ENCODE data around the gene JPT1.
"Not testable (repeated sequence)": the region's sequence is repeated elsewhere in the genome, so short reads cannot be mapped to it uniquely, and the experiment has no call there.

Gene JPT1

GRCh38 chr17:75137762-75138161 lies 16.6 kb downstream of the JPT1 start:
- peaks cover 75% of the 10 kb centered on the region for H3K36me3 ChIP-seq (ENCODE audit: control insufficient read depth, insufficient read depth, low read length)
- WGBS, 2 experiments (ENCODE audit: insufficient coverage in 2 of 2) = 94 to 98% methylated on average over 5 to 8 of the region's 9 CpGs
- not testable (repeated sequence) for H3K9me3 ChIP-seq (ENCODE audit: control insufficient read depth, low read length); H3K27ac ChIP-seq (ENCODE audit: low read depth, low read length, severe bottlenecking); H3K4me3 ChIP-seq (ENCODE audit: extremely low read depth, insufficient read depth, low read length, poor library complexity, severe bottlenecking); H3K4me1 ChIP-seq (ENCODE audit: control insufficient read depth, insufficient read depth, low read length, poor library complexity, severe bottlenecking)

DNA sequence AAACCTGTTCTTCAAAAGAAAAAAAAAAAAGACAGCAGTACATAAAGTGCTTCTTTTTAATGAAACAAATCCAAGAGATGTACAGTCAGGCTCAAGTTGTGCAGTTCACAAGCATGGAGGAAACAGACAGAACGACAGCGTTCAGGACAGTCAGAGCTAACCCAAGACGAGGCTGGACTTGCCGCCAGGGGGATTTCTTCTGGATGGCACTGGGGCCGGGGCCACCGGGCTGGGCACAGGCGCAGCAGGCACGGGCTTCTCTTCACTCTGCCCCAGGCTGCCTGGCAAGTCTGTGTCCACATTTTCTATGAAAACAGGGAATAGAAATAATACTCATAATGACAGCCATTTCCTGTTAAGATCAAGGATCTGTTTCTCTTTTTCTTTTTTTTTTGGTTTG lies 18.4 kb downstream of the JPT1 start:
- peak overlapping the region; percentile 29 for H3K27ac ChIP-seq (ENCODE audit: low read depth, low read length, severe bottlenecking)
- 94 to 97% methylated on average over 4 to 8 of the region's 8 CpGs for WGBS, 2 experiments (ENCODE audit: insufficient coverage in 2 of 2)
- peaks cover 59% of the 10 kb centered on the region for H3K36me3 ChIP-seq (ENCODE audit: control insufficient read depth, insufficient read depth, low read length)

DNA sequence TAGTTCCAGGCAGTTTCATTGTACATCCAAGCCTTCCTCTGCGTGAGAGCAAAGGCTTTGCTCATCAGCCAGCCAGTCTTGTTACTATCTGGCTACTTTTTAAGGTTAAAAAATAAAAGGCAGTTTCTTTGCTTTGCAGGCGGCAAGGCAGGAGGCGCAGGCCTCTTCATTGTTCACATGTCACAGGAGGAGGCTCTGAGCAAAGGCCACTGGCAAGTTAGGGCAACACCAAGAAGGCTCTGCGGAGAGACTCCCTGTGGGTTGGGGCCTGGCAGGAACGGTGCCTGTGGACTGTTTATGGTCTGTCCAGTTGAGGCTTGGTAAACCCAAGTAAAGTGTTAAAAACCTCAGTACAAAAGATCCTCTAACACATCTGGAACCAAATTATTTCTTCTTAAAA lies 18.9 kb downstream of the JPT1 start:
- Histone ChIP-seq H3K36me3 (ENCODE audit: control insufficient read depth, insufficient read depth, low read length) (peaks cover 56% of the 10 kb centered on the region), H3K4me3 (ENCODE audit: extremely low read depth, insufficient read depth, low read length, poor library complexity, severe bottlenecking) (no peak overlapping the region), H3K9me3 (ENCODE audit: control insufficient read depth, low read length) (no peaks in the 10 kb centered on the region), H3K27ac (ENCODE audit: low read depth, low read length, severe bottlenecking) (peak overlapping the region; percentile 36), H3K4me1 (ENCODE audit: control insufficient read depth, insufficient read depth, low read length, poor library complexity, severe bottlenecking) (peaks cover 7% of the 10 kb centered on the region)
- 97% methylated on average over 3 to 4 of the region's 5 CpGs for WGBS, 2 experiments (ENCODE audit: insufficient coverage in 2 of 2)

More for the DNA sequence above, 18.4 kb downstream of the JPT1 start:
- Histone ChIP-seq H3K4me3 (ENCODE audit: extremely low read depth, insufficient read depth, low read length, poor library complexity, severe bottlenecking) (no peak overlapping the region), H3K4me1 (ENCODE audit: control insufficient read depth, insufficient read depth, low read length, poor library complexity, severe bottlenecking) (peaks cover 6% of the 10 kb centered on the region), H3K9me3 (ENCODE audit: control insufficient read depth, low read length) (no peaks in the 10 kb centered on the region)

DNA sequence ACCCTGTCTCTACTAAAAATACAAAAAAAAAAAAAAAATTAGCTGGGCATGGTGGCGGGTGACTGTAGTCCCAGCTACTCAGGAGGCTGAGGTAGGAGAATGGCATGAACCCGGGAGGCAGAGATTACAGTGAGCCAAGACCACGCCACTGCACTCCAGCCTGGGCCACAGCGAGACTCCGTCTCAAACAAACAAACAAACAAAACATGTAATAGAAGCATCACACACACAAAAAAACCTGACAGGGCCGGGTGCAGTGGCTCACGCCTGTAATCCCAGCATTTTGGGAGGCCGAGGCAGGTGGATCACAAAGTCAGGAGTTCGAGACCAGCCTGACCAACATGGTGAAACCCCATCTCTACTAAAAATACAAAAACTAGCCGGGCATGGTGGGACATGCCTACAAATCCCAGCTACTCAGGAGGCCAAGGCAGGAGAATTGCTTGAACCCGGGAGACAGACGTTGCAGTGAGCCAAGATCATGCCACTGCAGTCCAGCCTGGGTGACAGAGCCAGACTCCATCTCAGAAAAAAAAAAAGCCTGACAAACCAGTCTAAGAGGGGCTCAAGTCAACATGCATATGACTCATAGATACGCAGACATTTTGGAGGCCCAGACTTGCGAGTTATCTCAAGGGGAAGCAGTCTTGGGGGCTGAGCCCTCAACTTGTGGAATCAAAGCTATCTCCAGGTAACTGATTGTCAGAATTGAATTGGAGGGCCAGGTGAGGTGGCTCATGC lies 20.5 kb downstream of the JPT1 start:
- peaks cover 14% of the 10 kb centered on the region for H3K4me1 ChIP-seq (ENCODE audit: control insufficient read depth, insufficient read depth, low read length, poor library complexity, severe bottlenecking)
- H3K4me3 ChIP-seq (ENCODE audit: extremely low read depth, insufficient read depth, low read length, poor library complexity, severe bottlenecking); H3K9me3 ChIP-seq (ENCODE audit: control insufficient read depth, low read length); H3K27ac ChIP-seq (ENCODE audit: low read depth, low read length, severe bottlenecking): not testable (repeated sequence)
- H3K36me3 ChIP-seq (ENCODE audit: control insufficient read depth, insufficient read depth, low read length) = peaks cover 56% of the 10 kb centered on the region
- WGBS, 2 experiments (ENCODE audit: insufficient coverage in 2 of 2) = 87 to 93% methylated on average over 6 to 10 of the region's 14 CpGs

GRCh38 chr17:75133001-75133400 lies 21.3 kb downstream of the JPT1 start:
- Histone ChIP-seq H3K4me1 (ENCODE audit: control insufficient read depth, insufficient read depth, low read length, poor library complexity, severe bottlenecking) (peaks cover 14% of the 10 kb centered on the region), H3K9me3 (ENCODE audit: control insufficient read depth, low read length) (no peaks in the 10 kb centered on the region), H3K27ac (ENCODE audit: low read depth, low read length, severe bottlenecking) (no peak overlapping the region), H3K36me3 (ENCODE audit: control insufficient read depth, insufficient read depth, low read length) (peaks cover 49% of the 10 kb centered on the region), H3K4me3 (ENCODE audit: extremely low read depth, insufficient read depth, low read length, poor library complexity, severe bottlenecking) (no peak overlapping the region)
- 72% methylated on average over 2 of the region's 3 CpGs; no CpG with 5 or more reads in 1 of the 2 experiments for WGBS, 2 experiments (ENCODE audit: insufficient coverage in 2 of 2)

- not testable (repeated sequence) for H3K9me3 ChIP-seq (ENCODE audit: control insufficient read depth, low read length)
- peaks cover 44% of the 10 kb centered on the region for H3K36me3 ChIP-seq (ENCODE audit: control insufficient read depth, insufficient read depth, low read length)
- H3K4me1 ChIP-seq (ENCODE audit: control insufficient read depth, insufficient read depth, low read length, poor library complexity, severe bottlenecking) = peaks cover 14% of the 10 kb centered on the region
- H3K4me3 ChIP-seq (ENCODE audit: extremely low read depth, insufficient read depth, low read length, poor library complexity, severe bottlenecking) = peak overlapping the region; percentile 86
- WGBS, 2 experiments (ENCODE audit: insufficient coverage in 2 of 2) = 94 to 95% methylated on average over 35 to 36 of the region's 40 CpGs
- peak overlapping the region; percentile 89 for H3K27ac ChIP-seq (ENCODE audit: low read depth, low read length, severe bottlenecking)
Measured at GRCh38 chr17:75132018-75133000, 22.0 kb downstream of the JPT1 start.

GRCh38 chr17:75131278-75132017 lies 22.9 kb downstream of the JPT1 start, which contains the start of gene NT5C:
NT5C (minus strand) TSS chr17:75131742; CDS start chr17:75131707, 35 bp downstream.
- 1 to 3% methylated on average over 61 to 82 of the region's 82 CpGs for WGBS, 2 experiments (ENCODE audit: insufficient coverage in 2 of 2)
- Histone ChIP-seq H3K36me3 (ENCODE audit: control insufficient read depth, insufficient read depth, low read length) (peaks cover 39% of the 10 kb centered on the region), H3K9me3 (ENCODE audit: control insufficient read depth, low read length) (no peaks in the 10 kb centered on the region), H3K27ac (ENCODE audit: low read depth, low read length, severe bottlenecking) (peak within 1 kb of the TSS; percentile 89), H3K4me1 (ENCODE audit: control insufficient read depth, insufficient read depth, low read length, poor library complexity, severe bottlenecking) (peaks cover 14% of the 10 kb centered on the region), H3K4me3 (ENCODE audit: extremely low read depth, insufficient read depth, low read length, poor library complexity, severe bottlenecking) (peak within 1 kb of the TSS; percentile 86)

DNA sequence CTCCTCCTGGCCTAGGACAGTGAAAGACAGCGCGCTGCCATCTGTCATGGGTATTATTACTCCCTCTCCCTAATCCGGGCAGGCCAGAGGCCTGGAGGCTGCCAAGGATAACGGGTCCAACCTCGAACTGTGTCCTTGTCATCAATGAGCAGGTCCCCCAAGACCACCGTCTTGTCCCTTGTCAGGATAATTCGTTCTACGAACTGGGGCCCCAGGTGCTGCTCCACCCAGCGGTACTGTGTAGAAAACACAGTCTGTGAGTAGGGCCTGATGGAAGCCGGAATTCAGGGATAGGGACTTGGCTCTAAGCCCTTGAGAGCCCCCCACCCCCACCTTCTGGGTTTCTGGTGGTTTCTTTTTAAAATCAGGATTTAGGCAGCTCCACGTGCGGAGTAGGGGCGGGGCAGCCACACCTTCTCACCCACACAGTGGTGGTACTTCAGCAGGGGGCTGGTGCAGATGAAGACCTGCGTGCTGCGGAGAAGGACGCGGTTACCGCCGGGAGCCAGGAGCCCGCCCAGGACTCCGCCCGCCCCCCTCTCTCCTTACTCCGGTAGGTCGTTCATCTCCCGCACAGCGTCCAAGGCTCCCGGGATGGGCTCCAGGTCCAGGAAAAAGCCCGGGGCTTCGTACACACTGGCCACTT lies 23.6 kb downstream of the JPT1 start:
- 12 to 25% methylated on average over 11 to 23 of the region's 29 CpGs for WGBS, 2 experiments (ENCODE audit: insufficient coverage in 2 of 2)
- Histone ChIP-seq H3K27ac (ENCODE audit: low read depth, low read length, severe bottlenecking) (peak overlapping the region; percentile 89), H3K36me3 (ENCODE audit: control insufficient read depth, insufficient read depth, low read length) (peaks cover 32% of the 10 kb centered on the region), H3K9me3 (ENCODE audit: control insufficient read depth, low read length) (no peaks in the 10 kb centered on the region), H3K4me1 (ENCODE audit: control insufficient read depth, insufficient read depth, low read length, poor library complexity, severe bottlenecking) (peaks cover 14% of the 10 kb centered on the region), H3K4me3 (ENCODE audit: extremely low read depth, insufficient read depth, low read length, poor library complexity, severe bottlenecking) (peak overlapping the region; percentile 86)

DNA sequence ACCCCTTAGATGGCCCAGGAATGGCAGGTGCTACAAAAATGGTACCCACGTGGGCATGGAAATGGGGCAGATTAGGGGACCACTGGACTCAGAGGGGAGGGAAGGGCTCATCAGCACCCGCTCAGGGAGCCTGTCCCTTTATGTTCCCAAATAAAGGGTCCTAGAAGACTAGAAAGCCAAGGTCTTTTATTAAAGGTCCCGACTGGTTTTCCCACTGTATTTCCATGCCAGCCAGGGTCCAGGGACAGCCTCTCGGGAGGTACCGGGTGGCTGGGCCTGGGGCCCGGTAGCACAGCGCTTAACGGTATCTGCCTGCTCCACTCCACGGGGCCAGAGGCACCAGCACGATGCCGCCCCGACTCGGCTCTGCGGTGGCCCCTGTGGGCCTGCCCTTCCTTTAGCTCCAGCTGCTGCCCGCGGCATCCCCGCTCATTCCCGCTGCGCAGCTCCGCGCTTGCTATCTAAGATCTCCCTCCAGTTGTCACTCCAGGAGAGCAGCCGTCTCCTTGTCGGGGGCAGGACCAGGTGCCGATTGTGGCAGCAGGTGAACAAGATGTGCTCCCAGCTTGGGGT lies 24.2 kb downstream of the JPT1 start:
- 85 to 90% methylated on average over 24 of the region's 24 CpGs for WGBS, 2 experiments (ENCODE audit: insufficient coverage in 2 of 2)
- peaks cover 26% of the 10 kb centered on the region for H3K36me3 ChIP-seq (ENCODE audit: control insufficient read depth, insufficient read depth, low read length)
- H3K27ac ChIP-seq (ENCODE audit: low read depth, low read length, severe bottlenecking) = no peak overlapping the region
- H3K9me3 ChIP-seq (ENCODE audit: control insufficient read depth, low read length) = no peaks in the 10 kb centered on the region
- peak overlapping the region; percentile 86 for H3K4me3 ChIP-seq (ENCODE audit: extremely low read depth, insufficient read depth, low read length, poor library complexity, severe bottlenecking)
- H3K4me1 ChIP-seq (ENCODE audit: control insufficient read depth, insufficient read depth, low read length, poor library complexity, severe bottlenecking) = peaks cover 12% of the 10 kb centered on the region
